ENCODE measurements around the gene ASAP3.

Gene ASAP3

DNA sequence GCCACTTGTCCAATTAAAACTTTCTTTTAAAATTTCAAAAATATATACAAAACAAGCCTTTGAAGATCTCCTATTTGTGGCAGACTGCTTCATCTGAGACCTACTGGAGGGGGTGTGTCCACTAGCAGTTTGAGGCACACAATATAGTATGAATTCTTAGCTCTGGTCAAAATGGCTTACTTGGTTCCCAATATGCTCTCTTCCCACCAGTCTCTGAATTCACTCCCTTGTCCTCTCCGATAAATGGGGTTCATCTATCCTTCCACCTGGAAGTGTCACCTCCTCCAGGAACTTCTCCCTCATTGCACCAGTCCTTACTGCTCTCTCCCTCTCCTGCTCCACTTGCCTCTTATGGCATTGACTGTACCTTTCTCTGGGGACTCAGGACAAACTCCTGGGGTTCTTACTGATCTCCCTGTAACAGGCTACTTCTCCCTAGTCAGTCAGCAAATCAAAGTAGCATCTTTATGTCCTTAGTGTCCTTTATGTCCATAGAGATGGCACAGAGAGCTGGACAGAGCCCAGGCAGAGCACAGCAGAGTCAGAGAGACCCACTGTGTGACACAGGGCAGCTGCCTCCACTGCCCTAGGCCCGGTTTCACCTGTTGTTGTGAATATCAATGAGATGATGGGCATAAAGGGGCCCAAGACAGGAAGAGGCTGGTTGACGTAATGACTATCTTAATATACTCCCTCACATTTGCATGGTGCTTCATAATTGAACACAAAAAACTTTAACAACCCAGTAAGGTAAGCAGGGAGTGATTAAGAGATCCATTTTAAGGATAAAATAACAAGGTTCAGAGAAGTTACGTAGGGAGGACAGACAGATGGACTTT is 3.6 kb downstream of the ASAP3 start:
- peaks cover 52% of the 10 kb centered on the region for H3K4me1 Mint-ChIP-seq
- peak overlapping the region; percentile 35 to 100 (median 97) for H3K4me3 Mint-ChIP-seq
- no peaks in the 10 kb centered on the region for H3K9me3 Mint-ChIP-seq
- H3K27ac Mint-ChIP-seq: peak overlapping the region; percentile 46 to 84 (median 72)
- peaks cover 5% of the 10 kb centered on the region for H3K27me3 Mint-ChIP-seq (ENCODE audit: low read depth)
- H3K36me3 Mint-ChIP-seq (ENCODE audit: low read depth): no peaks in the 10 kb centered on the region
- TF ChIP-seq, protein P1, sequence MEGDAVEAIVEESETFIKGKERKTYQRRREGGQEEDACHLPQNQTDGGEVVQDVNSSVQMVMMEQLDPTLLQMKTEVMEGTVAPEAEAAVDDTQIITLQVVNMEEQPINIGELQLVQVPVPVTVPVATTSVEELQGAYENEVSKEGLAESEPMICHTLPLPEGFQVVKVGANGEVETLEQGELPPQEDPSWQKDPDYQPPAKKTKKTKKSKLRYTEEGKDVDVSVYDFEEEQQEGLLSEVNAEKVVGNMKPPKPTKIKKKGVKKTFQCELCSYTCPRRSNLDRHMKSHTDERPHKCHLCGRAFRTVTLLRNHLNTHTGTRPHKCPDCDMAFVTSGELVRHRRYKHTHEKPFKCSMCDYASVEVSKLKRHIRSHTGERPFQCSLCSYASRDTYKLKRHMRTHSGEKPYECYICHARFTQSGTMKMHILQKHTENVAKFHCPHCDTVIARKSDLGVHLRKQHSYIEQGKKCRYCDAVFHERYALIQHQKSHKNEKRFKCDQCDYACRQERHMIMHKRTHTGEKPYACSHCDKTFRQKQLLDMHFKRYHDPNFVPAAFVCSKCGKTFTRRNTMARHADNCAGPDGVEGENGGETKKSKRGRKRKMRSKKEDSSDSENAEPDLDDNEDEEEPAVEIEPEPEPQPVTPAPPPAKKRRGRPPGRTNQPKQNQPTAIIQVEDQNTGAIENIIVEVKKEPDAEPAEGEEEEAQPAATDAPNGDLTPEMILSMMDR (IDR thresholded peaks at IDR 0.05; ENCODE audit: unreplicated experiment in 3 of 3): no peak

DNA sequence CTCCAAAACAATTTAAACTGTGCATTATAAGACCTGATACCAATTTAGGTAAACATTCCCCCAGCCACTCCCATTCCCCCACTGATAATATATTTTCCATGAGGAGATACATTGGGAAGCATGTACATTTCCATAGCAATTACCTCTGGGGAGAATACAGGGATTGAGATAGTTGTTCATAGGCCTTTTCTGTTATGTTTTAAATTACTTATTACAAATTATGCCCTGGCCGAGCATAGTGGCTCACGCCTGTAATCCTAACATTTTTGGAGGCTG is 4.4 kb downstream of the ASAP3 start:
- peak overlapping the region; percentile 72 to 91 (median 91) for H3K27ac Mint-ChIP-seq

DNA sequence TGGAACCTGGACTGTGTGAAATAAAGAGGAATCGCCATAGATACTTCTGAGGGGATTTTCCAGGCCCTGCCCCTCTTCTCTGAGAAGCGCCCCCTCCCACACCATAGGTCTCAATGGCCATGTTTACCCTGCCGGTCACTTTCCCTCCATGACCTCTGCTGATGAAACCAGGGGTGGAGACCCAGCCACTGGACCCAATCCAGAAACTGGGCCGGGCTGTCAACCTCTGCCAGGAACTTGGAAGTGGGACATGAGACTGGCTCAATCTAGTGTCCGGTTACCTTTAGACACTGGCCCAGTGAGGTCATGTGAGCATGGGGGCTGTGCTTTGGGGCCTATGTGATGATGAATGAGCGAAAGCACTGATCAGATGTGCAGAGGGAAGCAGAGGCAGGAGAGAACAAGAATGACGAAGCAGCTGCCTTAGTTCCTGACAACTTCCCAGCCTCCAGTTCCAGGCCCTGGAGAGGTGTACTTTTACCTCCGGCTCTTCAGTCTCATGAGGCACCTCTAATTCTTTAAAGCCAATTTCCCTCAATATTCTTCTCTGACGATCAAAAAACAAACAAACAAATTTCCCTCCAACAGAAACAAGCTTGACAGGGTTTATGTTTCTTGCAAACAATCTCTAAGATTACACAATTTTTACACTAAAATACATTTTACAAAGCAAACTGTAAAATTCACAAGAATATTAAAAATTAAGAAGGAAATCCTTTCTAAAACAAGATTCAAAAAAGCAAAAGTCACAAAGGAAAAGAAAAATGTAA is 4.9 kb downstream of the ASAP3 start:
- TF ChIP-seq, protein P1 (IDR thresholded peaks at IDR 0.05; ENCODE audit: unreplicated experiment in 3 of 3): no peak
- H3K9me3 Mint-ChIP-seq: no peaks in the 10 kb centered on the region
- H3K27me3 Mint-ChIP-seq (ENCODE audit: low read depth): no peaks in the 10 kb centered on the region
- peak overlapping the region; percentile 34 to 66 (median 49) for H3K4me3 Mint-ChIP-seq
- peak overlapping the region; percentile 72 to 91 (median 91) for H3K27ac Mint-ChIP-seq
- H3K4me1 Mint-ChIP-seq: peaks cover 58% of the 10 kb centered on the region
- H3K36me3 Mint-ChIP-seq (ENCODE audit: low read depth): no peaks in the 10 kb centered on the region

More for the DNA sequence above, 4.4 kb downstream of the ASAP3 start:
- Mint-ChIP-seq H3K27me3 (ENCODE audit: low read depth) (peaks cover 3% of the 10 kb centered on the region), H3K9me3 (no peaks in the 10 kb centered on the region), H3K4me3 (peak overlapping the region in 2 of 3 experiments; percentile 50 to 66), H3K4me1 (peaks cover 58% of the 10 kb centered on the region), H3K36me3 (ENCODE audit: low read depth) (no peaks in the 10 kb centered on the region)
- TF ChIP-seq, protein P1 (IDR thresholded peaks at IDR 0.05; ENCODE audit: unreplicated experiment in 3 of 3): no peak

DNA sequence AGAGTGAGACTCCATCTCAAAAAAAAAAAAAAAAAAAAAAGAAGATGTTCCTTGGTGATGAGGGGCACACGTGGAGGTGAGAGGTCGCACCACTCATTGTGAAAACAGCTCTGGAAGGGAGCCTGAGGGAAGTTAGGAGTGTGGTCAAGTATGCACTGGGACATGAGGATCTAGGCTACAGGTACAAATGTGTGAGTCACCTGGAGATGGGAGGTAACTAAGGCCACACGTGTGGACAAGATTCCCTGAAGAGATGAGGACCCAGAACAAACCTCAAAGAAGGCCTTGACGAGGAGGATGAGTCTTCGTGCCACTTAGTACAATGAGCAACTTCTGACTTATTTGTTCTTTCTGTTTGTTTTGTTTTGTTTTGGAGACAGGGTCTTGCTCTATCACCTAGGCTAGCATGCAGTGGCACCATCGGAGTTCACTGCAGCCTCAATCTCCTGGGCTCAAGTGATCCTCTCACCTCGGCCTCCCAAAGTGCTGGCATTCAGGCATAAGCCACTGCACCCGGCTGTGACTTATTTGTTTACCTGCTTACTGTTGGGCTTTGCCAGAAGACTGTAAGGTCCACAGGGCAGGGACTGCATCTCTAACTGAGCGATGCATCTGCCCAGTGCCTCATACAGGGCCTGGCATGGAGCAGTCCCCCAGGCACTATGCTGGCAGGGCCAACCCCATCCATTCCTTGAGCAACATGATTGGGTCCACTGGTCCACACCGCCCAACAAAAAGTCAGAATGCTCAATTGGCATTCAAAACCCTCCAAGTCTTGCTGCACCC is 6.4 kb downstream of the ASAP3 start:
- Mint-ChIP-seq H3K4me3 (no peak overlapping the region), H3K9me3 (no peaks in the 10 kb centered on the region), H3K27me3 (ENCODE audit: low read depth) (no peaks in the 10 kb centered on the region), H3K36me3 (ENCODE audit: low read depth) (peaks cover 2% of the 10 kb centered on the region), H3K4me1 (peaks cover 64% of the 10 kb centered on the region), H3K27ac (no peak overlapping the region)
- TF ChIP-seq, protein P1 (IDR thresholded peaks at IDR 0.05; ENCODE audit: unreplicated experiment in 3 of 3): no peak

DNA sequence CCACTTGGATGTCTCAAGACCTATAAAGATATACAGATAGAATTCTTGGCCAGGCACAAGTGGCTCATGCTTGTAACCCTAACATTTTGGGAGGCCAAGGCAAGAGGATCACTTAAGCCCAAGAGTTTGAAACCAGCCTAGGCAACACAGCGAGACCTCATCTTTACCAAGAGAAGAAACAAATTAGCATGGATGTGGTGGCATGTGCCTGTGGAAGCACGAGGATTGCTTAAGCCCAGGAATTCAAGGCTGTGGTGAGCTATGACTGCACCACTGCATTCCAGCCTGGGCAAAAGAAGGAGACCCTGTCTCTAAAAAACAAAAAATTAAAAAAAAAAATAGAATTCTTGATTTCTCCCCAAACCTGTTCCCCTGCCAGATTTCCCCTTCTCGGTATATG is 8.3 kb downstream of the ASAP3 start:
- H3K9me3 Mint-ChIP-seq: no peaks in the 10 kb centered on the region
- TF ChIP-seq, protein P1 (IDR thresholded peaks at IDR 0.05; ENCODE audit: unreplicated experiment in 3 of 3): no peak
- no peak overlapping the region for H3K4me3 Mint-ChIP-seq
- H3K4me1 Mint-ChIP-seq: peaks cover 65% of the 10 kb centered on the region
- H3K36me3 Mint-ChIP-seq (ENCODE audit: low read depth): peaks cover 4% of the 10 kb centered on the region
- H3K27ac Mint-ChIP-seq: peak overlapping the region in 1 of 3 experiments; percentile 38
- no peaks in the 10 kb centered on the region for H3K27me3 Mint-ChIP-seq (ENCODE audit: low read depth)

All from nephron (organoid).